Mesodermal cell (in vitro differentiated cells): ENCODE results near the gene RNPEP.

ENCODE experiments used
- H3K27ac ChIP-seq: 2 replicates; pipeline ENCODE4 v1.7.0; 2013; ENCODE audit warnings: mild to moderate bottlenecking, low read depth, low read length, moderate library complexity; ENCODE audit not compliant: severe bottlenecking
- H3K36me3 ChIP-seq: 2 replicates; pipeline ENCODE4 v1.7.1; 2013; ENCODE audit warnings: mild to moderate bottlenecking, low read length, moderate library complexity; ENCODE audit not compliant: control insufficient read depth, insufficient read depth
- H3K4me1 ChIP-seq: one replicate; pipeline ENCODE4 v1.7.1; 2013; ENCODE audit warnings: mild to moderate bottlenecking, low read length; ENCODE audit not compliant: insufficient read depth, control insufficient read depth, poor library complexity, severe bottlenecking
- H3K4me3 ChIP-seq: 2 replicates; pipeline ENCODE4 v1.7.0; 2013; ENCODE audit warnings: low read length, control low read depth, mild to moderate bottlenecking; ENCODE audit not compliant: insufficient read depth, poor library complexity, severe bottlenecking; ENCODE audit errors: extremely low read depth
- H3K9me3 ChIP-seq: 2 replicates; pipeline ENCODE4 v1.7.1; 2013; ENCODE audit warnings: mild to moderate bottlenecking, low read length, moderate library complexity; ENCODE audit not compliant: control insufficient read depth
- WGBS, 2 experiments: methylation state at CpG; one replicate each; pipeline ENCODE4 v1.1.5; 2013; ENCODE audit warnings: missing lambda C conversion rate in 2 of 2; ENCODE audit not compliant: insufficient coverage in 2 of 2; 5-methylcytosine and 5-hydroxymethylcytosine counted together

Gene RNPEP

DNA sequence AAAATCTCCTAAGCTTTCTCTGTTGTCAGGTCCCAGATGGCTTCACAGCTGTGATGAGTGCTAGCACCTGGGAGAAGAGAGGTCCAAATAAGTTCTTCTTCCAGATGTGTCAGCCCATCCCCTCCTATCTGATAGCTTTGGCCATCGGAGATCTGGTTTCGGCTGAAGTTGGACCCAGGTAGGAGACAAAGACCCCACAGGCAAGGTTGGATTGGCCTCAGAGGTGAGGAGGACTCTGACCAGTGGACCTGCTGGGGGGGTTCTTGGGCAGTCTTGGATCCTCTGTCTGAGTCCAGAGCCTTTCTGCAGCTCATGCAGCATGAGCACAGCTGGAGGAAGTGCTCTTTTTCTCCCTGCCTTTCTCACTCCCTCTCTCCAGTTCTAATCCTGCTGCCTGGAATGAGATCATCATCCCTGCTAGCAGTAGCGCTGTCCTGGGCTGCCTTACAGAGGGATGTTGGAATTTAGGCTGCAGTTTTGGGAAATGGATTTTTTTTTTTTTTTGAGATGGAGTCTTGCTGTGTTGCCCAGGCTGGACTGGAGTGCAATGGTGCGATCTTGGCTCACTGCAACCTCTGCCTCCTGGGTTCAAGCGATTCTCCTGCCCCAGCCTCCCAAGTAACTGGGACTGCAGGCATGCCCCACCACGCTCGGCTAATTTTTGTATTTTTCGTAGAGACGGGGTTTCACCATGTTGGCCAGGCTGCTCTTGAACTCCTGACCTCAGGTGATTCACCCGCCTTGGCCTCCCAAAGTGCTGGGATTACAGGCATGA lies 7.1 kb downstream of the RNPEP start:
- 90 to 95% methylated on average over 5 to 9 of the region's 10 CpGs for WGBS, 2 experiments
- Histone ChIP-seq H3K9me3 (no peaks in the 10 kb centered on the region), H3K4me3 (no peak overlapping the region), H3K36me3 (peaks cover 70% of the 10 kb centered on the region), H3K4me1 (peaks cover 8% of the 10 kb centered on the region), H3K27ac (no peak overlapping the region)

DNA sequence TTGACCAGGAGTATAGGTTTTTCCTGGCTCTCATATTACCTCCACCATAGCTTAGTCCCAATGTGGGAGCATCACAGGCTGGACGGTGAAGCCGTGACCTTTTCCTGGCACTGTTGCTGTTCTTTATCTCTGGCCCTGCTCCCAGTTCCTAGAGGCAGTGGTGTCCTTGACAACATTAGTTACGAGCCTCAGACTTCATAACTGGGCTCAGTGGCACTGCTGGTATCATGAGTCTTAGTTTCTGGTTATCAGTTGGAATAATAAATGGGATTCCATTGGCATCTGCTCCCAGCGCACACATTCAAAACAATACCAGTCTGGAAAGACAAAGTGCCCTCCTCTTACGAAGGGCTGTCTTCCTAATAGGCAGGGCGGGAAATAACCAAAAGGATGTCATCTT lies 8.0 kb downstream of the RNPEP start:
- 77 to 100% methylated on average over 4 to 5 of the region's 6 CpGs for WGBS, 2 experiments
- H3K4me1 ChIP-seq: peaks cover 8% of the 10 kb centered on the region
- peaks cover 71% of the 10 kb centered on the region for H3K36me3 ChIP-seq
- no peaks in the 10 kb centered on the region for H3K9me3 ChIP-seq
- H3K27ac ChIP-seq: no peak overlapping the region
- H3K4me3 ChIP-seq: no peak overlapping the region

DNA sequence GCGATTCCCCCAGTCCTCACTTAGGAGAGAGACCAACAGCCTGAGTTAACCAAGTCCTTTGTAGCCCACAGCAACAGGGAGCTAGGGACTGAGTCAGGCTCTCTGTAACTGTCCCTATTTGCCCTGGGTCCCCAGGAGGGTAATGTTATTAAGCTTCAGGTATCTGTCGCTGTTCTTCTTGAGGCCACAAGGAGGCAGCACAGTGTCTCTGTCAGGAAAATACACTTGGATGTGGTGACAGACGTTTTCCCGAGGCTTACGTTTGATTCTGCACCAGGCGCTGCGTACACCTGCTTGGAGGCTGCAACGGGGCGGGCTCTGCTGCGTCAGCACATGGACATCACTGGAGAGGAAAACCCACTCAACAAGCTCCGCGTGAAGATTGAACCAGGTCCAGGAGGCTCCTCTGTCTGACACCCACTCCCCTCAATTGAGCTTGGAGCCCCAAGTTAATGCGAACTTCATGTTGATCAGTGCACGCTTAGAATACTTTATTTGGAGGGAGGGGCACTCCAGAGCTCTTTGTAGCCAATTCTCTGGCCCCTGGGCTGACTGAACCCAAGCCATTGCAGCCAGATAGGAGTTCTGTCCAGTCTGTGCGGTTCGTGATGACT lies 17.3 kb downstream of the RNPEP start:
- Histone ChIP-seq H3K4me1 (peaks cover 4% of the 10 kb centered on the region), H3K9me3 (no peaks in the 10 kb centered on the region), H3K36me3 (peaks cover 93% of the 10 kb centered on the region), H3K4me3 (no peak overlapping the region), H3K27ac (no peak overlapping the region)
- 76 to 80% methylated on average over 14 to 15 of the region's 16 CpGs for WGBS, 2 experiments

DNA sequence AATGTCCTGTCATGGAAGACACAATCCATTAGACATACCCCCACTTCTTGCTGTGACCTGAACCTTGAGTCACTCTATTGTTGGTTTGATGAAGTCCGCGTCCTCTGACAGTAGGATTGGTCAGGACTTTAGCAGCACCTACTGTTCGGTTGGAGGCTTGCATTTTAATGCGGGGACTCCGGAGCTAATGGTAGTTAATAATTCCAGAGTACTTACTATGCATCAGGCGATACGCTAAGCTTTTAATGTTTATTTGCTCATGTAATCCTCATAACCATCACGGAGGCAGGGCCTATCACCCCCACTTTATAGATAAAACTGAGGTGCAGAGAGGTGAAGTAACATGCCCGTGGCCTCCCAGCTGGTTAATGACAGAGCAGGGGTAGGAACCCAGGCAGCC lies 20.1 kb downstream of the RNPEP start:
- H3K4me3 ChIP-seq: no peak overlapping the region
- peaks cover 86% of the 10 kb centered on the region for H3K36me3 ChIP-seq
- H3K4me1 ChIP-seq: peaks cover 21% of the 10 kb centered on the region
- H3K27ac ChIP-seq: no peak overlapping the region
- no peaks in the 10 kb centered on the region for H3K9me3 ChIP-seq
- WGBS, 2 experiments: 95 to 100% methylated on average over 2 to 6 of the region's 9 CpGs

DNA sequence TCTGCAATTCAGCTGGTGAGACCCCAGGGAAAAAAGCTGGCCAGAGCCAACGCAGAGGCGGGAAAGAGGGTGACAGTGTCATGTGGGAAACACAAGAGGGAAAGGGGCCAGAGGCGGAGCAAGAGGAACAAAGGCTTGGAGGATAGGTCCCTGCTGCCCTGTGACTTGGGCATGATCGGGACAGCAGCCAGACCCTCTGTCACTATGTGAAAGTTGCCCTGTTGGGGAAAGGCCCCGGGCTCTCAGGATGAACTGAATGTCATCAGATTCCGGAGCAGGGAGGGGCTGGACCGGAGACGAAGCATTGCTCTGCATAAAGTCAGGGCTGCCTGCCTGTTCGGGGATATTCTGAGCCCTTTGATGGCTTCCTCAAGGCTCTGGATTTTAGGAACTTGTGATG lies 22.3 kb downstream of the RNPEP start:
- peaks cover 69% of the 10 kb centered on the region for H3K36me3 ChIP-seq
- 94 to 95% methylated on average over 7 to 9 of the region's 9 CpGs for WGBS, 2 experiments
- no peak overlapping the region for H3K27ac ChIP-seq
- H3K9me3 ChIP-seq: no peaks in the 10 kb centered on the region
- peaks cover 31% of the 10 kb centered on the region for H3K4me1 ChIP-seq
- H3K4me3 ChIP-seq: no peak overlapping the region

DNA sequence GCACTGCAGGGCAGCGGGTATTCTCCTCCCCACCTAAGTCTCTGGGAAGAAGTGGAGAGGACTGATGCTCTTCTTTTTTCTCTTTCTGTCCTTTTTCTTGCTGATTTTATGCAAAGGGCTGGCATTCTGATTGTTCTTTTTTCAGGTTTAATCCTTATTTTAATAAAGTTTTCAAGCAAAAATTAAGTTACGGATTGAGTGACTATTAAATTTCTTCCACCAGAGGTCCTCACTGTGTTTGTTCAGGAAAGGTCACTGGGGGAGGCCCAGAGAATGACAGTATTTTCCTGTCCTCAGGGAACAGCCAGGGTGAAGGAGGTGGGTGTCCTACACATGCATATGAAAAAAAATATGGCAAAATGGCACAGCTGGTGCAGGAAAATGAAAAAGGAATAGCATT lies 23.5 kb downstream of the RNPEP start:
- H3K4me1 ChIP-seq: peaks cover 41% of the 10 kb centered on the region
- H3K9me3 ChIP-seq: no peaks in the 10 kb centered on the region
- no peak overlapping the region for H3K4me3 ChIP-seq
- WGBS, 2 experiments: no CpG with 5 or more reads among the region's 2 CpGs
- H3K36me3 ChIP-seq: peaks cover 56% of the 10 kb centered on the region
- H3K27ac ChIP-seq: no peak overlapping the region

DNA sequence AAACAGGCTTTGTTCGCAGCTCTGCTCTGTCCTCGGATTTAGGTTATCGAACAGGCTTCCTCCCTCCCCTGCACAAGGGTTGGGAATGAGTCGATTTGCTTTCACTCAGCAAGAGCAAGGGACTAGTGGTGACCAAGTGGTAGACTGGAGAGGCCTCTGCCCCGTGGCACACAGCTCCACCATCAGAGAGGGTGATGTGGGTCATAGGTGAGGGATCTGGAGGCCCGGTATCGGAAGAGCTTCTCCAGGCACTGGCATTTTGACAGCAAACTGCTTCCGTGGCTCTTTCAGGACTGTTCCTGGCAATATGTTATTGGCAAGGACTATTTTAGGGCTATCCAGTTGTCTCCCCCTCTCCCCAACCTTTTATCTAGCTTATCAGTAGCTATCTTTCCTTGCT lies 24.9 kb downstream of the RNPEP start:
- H3K9me3 ChIP-seq: no peaks in the 10 kb centered on the region
- H3K4me3 ChIP-seq: no peak overlapping the region
- peaks cover 44% of the 10 kb centered on the region for H3K36me3 ChIP-seq
- no peak overlapping the region for H3K27ac ChIP-seq
- WGBS, 2 experiments: 59 to 79% methylated on average over 5 to 6 of the region's 8 CpGs
- peaks cover 41% of the 10 kb centered on the region for H3K4me1 ChIP-seq

DNA sequence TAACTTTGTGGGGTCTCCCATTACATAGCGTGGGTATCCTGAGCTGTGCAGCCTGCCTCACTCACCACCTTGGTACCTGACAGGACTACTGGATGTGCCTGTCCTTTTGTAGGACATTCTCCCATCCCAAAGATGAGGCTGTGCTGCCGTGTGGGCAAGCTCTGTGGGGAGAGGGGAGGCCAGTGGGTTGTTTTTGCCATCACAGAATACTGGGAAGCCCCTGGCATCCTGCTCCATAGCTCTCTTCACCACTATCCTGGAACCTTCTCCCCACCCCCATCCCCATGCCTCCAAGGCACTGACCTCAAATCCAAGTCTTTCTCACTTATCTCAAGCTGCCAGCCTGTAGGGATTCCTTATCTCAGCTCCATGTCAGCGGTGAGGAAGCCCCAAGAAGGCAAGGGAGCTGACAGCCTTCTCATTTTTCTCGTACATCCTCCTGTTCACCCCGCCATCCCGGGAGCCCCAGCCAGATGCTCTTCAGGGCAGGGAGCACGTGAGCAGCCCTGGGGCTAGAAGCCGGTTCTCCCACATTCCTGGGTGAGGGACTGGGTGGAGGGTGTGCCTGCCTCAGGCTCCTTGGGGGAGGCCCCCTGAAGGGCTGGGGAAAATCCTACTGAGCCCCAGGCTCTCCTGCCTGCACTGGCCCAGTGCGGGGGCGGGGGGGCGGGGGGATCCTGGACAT lies 25.5 kb downstream of the RNPEP start:
- 65 to 67% methylated on average over 4 to 8 of the region's 11 CpGs for WGBS, 2 experiments
- Histone ChIP-seq H3K27ac (peak overlapping the region; percentile 23), H3K36me3 (peaks cover 38% of the 10 kb centered on the region), H3K9me3 (no peaks in the 10 kb centered on the region), H3K4me1 (peaks cover 41% of the 10 kb centered on the region), H3K4me3 (no peak overlapping the region)

DNA sequence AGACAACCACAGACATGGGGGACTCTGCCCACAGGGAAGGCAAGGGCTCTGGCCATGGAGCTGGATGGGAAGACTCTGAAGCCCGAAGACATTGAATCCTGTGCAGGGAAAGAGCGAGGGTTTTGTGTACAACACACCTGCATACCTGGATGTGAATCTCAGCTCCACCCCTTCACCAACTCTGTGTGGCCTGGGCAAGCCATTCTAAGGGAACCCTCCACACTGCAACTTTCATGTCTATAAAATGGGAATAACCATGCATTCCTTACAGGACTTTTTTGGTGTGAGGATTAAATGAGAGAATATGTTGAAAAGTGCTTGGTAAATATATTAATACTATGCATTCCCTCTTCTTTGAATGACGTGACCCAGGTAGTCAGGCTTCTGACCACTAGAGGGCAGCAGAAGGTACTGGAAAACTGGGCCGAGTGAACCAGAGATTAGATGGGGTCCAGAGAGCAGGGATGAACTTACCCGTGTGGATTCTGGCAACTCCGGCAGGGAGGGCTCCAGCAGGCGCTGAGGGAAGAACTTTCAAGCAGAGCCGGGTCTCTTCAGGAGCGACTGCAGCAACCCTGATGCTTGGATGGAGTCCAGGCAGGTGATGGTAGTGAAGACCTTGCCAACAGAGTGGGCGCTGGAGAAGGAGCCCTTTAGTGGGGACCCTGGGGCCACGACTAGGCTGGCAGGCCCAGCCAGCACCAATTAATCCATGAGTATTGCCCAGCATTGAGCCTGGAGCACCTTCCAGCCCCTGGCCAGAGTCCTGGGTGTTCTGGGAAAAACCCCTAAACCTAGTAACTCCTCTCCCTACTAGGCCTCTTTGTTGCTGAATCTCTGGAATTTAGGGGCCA lies 27.1 kb downstream of the RNPEP start:
- Histone ChIP-seq H3K27ac (no peak overlapping the region), H3K4me1 (peaks cover 38% of the 10 kb centered on the region), H3K4me3 (no peak overlapping the region), H3K9me3 (no peaks in the 10 kb centered on the region), H3K36me3 (peaks cover 23% of the 10 kb centered on the region)
- WGBS, 2 experiments: 20 to 21% methylated on average over 8 to 9 of the region's 11 CpGs

DNA sequence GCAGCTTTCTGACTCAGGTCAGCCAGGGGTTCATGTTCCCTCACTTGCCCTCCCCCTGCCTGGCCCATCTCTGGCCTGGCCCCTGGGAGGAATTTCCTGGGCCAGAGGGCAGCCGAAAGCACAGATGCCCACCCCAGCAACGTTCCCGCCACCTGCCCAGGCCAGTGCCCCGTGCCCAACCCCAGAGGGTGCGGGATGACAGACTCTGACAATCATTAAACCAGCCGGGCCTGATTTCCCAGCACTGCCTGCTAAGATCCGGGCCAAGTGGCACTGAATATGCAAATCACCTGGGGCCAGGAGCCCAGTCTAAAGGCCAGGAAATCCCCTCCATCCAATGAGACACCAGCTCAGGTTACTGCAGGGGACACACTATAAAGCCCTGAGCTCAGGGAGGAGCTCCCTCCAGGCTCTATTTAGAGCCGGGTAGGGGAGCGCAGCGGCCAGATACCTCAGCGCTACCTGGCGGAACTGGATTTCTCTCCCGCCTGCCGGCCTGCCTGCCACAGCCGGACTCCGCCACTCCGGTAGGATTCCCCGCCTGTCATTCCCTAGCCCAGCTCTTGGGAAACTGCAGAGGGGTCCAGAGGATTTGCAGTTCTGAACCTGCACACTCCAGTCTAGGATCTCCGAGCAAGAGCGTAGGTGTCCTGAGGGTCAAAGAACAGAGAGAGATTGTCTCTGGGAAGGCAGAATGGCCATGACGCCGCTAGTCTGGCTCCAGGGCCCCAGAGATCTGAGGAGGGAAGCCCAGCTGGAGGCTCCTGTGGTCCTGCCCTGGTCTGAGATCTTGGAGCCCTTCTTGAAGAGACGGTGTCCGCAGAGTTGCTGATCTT lies 27.9 kb downstream of the RNPEP start, which contains the start of gene ELF3:
ELF3 (plus strand) TSS at position 408 of the 836 bp plus-strand sequence. CDS start 550 bp downstream, outside the sequence.
- no peak within 1 kb of the TSS for H3K4me3 ChIP-seq
- H3K4me1 ChIP-seq: peaks cover 32% of the 10 kb centered on the region
- no peak within 1 kb of the TSS for H3K27ac ChIP-seq
- H3K36me3 ChIP-seq: peaks cover 16% of the 10 kb centered on the region
- WGBS, 2 experiments: 19 to 20% methylated on average over 20 to 22 of the region's 24 CpGs
- no peaks in the 10 kb centered on the region for H3K9me3 ChIP-seq
